ENCODE measurements around the gene CCL3.

Gene CCL3

DNA sequence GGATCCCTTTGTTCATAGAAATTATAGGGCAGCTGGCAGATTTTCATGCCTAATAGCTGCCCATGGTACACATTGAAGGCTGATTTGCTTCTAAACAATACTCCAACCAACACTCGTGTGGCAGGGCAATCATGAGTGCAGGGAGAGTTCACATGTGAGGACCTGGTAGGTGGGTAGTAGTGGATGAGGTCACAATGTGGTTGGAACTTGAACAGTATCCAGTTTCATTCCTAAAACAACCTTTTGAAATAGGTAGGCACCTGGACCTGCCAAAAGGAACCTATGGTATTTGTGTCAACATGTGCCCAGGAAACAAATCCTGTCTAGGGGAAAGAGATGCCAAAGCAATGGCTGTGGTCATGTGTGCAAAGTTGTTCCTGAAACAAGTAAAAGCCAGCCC, 46.5 kb upstream of the CCL3 start (continued):
- TF ChIP-seq, protein P1, sequence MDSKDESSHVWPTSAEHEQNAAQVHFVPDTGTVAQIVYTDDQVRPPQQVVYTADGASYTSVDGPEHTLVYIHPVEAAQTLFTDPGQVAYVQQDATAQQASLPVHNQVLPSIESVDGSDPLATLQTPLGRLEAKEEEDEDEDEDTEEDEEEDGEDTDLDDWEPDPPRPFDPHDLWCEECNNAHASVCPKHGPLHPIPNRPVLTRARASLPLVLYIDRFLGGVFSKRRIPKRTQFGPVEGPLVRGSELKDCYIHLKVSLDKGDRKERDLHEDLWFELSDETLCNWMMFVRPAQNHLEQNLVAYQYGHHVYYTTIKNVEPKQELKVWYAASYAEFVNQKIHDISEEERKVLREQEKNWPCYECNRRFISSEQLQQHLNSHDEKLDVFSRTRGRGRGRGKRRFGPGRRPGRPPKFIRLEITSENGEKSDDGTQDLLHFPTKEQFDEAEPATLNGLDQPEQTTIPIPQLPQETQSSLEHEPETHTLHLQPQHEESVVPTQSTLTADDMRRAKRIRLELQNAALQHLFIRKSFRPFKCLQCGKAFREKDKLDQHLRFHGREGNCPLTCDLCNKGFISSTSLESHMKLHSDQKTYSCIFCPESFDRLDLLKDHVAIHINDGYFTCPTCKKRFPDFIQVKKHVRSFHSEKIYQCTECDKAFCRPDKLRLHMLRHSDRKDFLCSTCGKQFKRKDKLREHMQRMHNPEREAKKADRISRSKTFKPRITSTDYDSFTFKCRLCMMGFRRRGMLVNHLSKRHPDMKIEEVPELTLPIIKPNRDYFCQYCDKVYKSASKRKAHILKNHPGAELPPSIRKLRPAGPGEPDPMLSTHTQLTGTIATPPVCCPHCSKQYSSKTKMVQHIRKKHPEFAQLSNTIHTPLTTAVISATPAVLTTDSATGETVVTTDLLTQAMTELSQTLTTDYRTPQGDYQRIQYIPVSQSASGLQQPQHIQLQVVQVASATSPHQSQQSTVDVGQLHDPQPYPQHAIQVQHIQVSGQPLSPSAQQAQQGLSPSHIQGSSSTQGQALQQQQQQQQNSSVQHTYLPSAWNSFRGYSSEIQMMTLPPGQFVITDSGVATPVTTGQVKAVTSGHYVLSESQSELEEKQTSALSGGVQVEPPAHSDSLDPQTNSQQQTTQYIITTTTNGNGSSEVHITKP (tag by site-specific recombination; IDR thresholded peaks at IDR 0.05) = peak; percentile 60
- TF ChIP-seq ZNF600 (tag by site-specific recombination; IDR thresholded peaks at IDR 0.05) (no peak), GLIS2 (tag by site-specific recombination; IDR thresholded peaks at IDR 0.05) (no peak), ZNF521 (tag by site-specific recombination; IDR thresholded peaks at IDR 0.05) (no peak), ZNF133 (tag by site-specific recombination; IDR thresholded peaks at IDR 0.05) (no peak), HOXA7 (CRISPR knock-in tag; IDR thresholded peaks at IDR 0.05; ENCODE audit: borderline replicate concordance) (no peak), ZBTB17 (tag by site-specific recombination; IDR thresholded peaks at IDR 0.05) (no peak), HOXC10 (CRISPR knock-in tag; IDR thresholded peaks at IDR 0.05) (no peak), ZNF157 (tag by site-specific recombination; IDR thresholded peaks at IDR 0.05) (no peak), GLI2 (tag by site-specific recombination; IDR thresholded peaks at IDR 0.05; ENCODE audit: borderline replicate concordance, low read depth) (no peak), ZFHX2 (tag by site-specific recombination; conservative IDR thresholded peaks at IDR 0.05) (0 out of 2 replicates have a peak, but pooled peaks have one; percentile 10)
- TF ChIP-seq, protein P2, sequence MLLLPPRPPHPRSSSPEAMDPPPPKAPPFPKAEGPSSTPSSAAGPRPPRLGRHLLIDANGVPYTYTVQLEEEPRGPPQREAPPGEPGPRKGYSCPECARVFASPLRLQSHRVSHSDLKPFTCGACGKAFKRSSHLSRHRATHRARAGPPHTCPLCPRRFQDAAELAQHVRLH (tag by site-specific recombination; IDR thresholded peaks at IDR 0.05) = no peak
- TF ChIP-seq, protein P3, sequence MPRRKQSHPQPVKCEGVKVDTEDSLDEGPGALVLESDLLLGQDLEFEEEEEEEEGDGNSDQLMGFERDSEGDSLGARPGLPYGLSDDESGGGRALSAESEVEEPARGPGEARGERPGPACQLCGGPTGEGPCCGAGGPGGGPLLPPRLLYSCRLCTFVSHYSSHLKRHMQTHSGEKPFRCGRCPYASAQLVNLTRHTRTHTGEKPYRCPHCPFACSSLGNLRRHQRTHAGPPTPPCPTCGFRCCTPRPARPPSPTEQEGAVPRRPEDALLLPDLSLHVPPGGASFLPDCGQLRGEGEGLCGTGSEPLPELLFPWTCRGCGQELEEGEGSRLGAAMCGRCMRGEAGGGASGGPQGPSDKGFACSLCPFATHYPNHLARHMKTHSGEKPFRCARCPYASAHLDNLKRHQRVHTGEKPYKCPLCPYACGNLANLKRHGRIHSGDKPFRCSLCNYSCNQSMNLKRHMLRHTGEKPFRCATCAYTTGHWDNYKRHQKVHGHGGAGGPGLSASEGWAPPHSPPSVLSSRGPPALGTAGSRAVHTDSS (tag by site-specific recombination; IDR thresholded peaks at IDR 0.05) = no peak
- TF ChIP-seq, protein P4, sequence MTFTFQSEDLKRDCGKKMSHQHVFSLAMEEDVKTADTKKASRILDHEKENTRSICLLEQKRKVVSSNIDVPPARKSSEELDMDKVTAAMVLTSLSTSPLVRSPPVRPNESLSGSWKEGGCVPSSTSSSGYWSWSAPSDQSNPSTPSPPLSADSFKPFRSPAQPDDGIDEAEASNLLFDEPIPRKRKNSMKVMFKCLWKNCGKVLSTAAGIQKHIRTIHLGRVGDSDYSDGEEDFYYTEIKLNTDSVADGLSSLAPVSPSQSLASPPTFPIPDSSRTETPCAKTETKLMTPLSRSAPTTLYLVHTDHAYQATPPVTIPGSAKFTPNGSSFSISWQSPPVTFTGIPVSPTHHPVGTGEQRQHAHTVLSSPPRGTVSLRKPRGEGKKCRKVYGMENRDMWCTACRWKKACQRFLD (tag by site-specific recombination; IDR thresholded peaks at IDR 0.05) = no peak
- TF ChIP-seq, protein P5, sequence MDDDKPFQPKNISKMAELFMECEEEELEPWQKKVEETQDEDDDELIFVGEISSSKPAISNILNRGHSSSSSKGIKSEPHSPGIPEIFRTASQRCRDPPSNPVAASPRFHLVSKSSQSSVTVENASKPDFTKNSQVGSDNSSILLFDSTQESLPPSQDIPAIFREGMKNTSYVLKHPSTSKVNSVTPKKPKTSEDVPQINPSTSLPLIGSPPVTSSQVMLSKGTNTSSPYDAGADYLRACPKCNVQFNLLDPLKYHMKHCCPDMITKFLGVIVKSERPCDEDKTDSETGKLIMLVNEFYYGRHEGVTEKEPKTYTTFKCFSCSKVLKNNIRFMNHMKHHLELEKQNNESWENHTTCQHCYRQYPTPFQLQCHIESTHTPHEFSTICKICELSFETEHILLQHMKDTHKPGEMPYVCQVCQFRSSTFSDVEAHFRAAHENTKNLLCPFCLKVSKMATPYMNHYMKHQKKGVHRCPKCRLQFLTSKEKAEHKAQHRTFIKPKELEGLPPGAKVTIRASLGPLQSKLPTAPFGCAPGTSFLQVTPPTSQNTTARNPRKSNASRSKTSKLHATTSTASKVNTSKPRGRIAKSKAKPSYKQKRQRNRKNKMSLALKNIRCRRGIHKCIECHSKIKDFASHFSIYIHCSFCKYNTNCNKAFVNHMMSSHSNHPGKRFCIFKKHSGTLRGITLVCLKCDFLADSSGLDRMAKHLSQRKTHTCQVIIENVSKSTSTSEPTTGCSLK (tag by site-specific recombination; IDR thresholded peaks at IDR 0.05) = no peak

DNA sequence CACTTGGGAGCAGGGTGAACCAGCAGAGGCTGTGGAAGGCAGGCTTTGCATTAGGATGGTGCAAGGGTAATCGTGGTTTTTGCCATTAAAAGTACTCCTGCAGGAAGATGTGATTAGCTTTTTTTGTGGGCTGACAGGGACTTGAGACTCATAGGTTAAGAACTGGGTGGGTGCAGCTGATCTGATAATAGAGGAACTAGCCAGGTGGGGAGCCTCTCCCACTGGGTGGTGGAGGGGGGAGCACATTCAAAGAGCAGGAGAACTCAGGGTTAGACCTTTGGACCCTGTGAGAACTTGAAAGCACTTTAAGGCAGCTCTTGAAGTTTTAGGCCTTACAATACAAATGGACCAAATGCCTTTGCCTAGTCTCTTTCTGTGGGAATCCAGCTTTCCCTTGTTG, 46.1 kb upstream of the CCL3 start:
- Histone ChIP-seq H3K4me1 (ENCODE audit: control insufficient read depth, insufficient read depth, low read length) (peaks cover 9% of the 10 kb centered on the region), H3K27ac (ENCODE audit: extremely low read depth, low read depth, low read length) (no peak overlapping the region), H3K36me3 (ENCODE audit: control insufficient read depth in 2 of 2, insufficient read depth in 1 of 2, low read length in 2 of 2) (no peaks in the 10 kb centered on the region), H3K9me3 (ENCODE audit: control insufficient read depth, insufficient read depth, low read depth, low read length) (no peaks in the 10 kb centered on the region; the same call in 1 of the 2 replicates), H3K4me3 (ENCODE audit: low read depth, low read length) (no peak overlapping the region)
- ChIA-PET POLR2A (no interaction called here), CTCF (interaction anchor here (1.4 to 16.2 kb wide), 2 partner anchors 10 to 63 kb away, joined by 3 to 319 read pairs; no protein-coding TSS in a partner anchor)
- no peak for TF ChIP-seq SCRT1 (tag by site-specific recombination; IDR thresholded peaks at IDR 0.05; ENCODE audit: borderline replicate concordance)
- no peak for TF ChIP-seq ZNF785 (tag by site-specific recombination; IDR thresholded peaks at IDR 0.05)
- no peak for TF ChIP-seq YY1 (tag by site-specific recombination; IDR thresholded peaks at IDR 0.05)
- TF ChIP-seq, protein P5 (tag by site-specific recombination; IDR thresholded peaks at IDR 0.05) = no peak
- no peak for TF ChIP-seq GLIS2 (tag by site-specific recombination; IDR thresholded peaks at IDR 0.05)
- TF ChIP-seq ZNF10 (tag by site-specific recombination; IDR thresholded peaks at IDR 0.05) = no peak
- TF ChIP-seq ZFHX2 (tag by site-specific recombination; conservative IDR thresholded peaks at IDR 0.05) = no peak
- no peak for TF ChIP-seq ZNF544 (tag by site-specific recombination; IDR thresholded peaks at IDR 0.05)
- no peak for TF ChIP-seq ZNF394 (tag by site-specific recombination; IDR thresholded peaks at IDR 0.05; ENCODE audit: borderline replicate concordance)
- TF ChIP-seq ZNF433 (tag by site-specific recombination; IDR thresholded peaks at IDR 0.05; ENCODE audit: low read depth) = no peak
- TF ChIP-seq, protein P2 (tag by site-specific recombination; IDR thresholded peaks at IDR 0.05) = no peak
- no peak for TF ChIP-seq ZNF341 (tag by site-specific recombination; IDR thresholded peaks at IDR 0.05; ENCODE audit: low read depth)
- no peak for TF ChIP-seq ZNF324 (tag by site-specific recombination; IDR thresholded peaks at IDR 0.05)

Data from HEK293 (cell line).